Psoas muscle (tissue), 8 donors: ENCODE measurements around the gene TNFAIP2. TPM values are rescaled to one million over a fixed set of nuclear protein-coding genes. Genes with fewer than 3 reads are reported as not detected.

Source experiments
- ATAC-seq, 4 donors: fragments of 200-7000 bp; cut with Tn5 transposase; one replicate each; pipeline ENCODE4 v1.9.1; 2020; ENCODE audit warnings: moderate library complexity in 3 of 4, mild to moderate bottlenecking in 2 of 4
- DNase-seq, 2 donors: peaks; one replicate each; pipeline ENCODE4 v3.0.0-alpha.2; 2020
- H3K27ac ChIP-seq: fragments of 200-600 bp; one replicate; pipeline ENCODE4 v1.8.0; 2022
- H3K27me3 ChIP-seq, 3 donors: fragments of 200-600 bp in 1 of 3; one replicate each; pipeline versions ENCODE4 v1.6.1 to v1.8.0; 2013 to 2022; ENCODE audit warnings: low read length in 2 of 3, mild to moderate bottlenecking in 2 of 3, moderate library complexity in 1 of 3; ENCODE audit not compliant: insufficient read depth in 3 of 3
- H3K36me3 ChIP-seq, 2 donors: fragments of 200-600 bp in 1 of 2; one replicate each; pipeline versions ENCODE4 v1.6.1 to v1.8.0; 2013 to 2022; ENCODE audit warnings: low read depth in 1 of 2, mild to moderate bottlenecking in 1 of 2, moderate library complexity in 1 of 2; ENCODE audit not compliant: insufficient read depth in 1 of 2
- H3K4me1 ChIP-seq: fragments of 200-600 bp; one replicate; pipeline ENCODE4 v1.8.0; 2022
- H3K4me3 ChIP-seq: fragments of 200-600 bp; one replicate; pipeline ENCODE4 v1.8.0; 2022; ENCODE audit warnings: mild to moderate bottlenecking
- H3K9me3 ChIP-seq: fragments of 200-600 bp; one replicate; pipeline ENCODE4 v1.8.0; 2022
- WGBS, 3 donors: extraction: QIAGEN DNeasy Blood & Tissue Kit; methylation state at CpG; one replicate each; pipeline versions ENCODE4 v1.1.6 to v1.1.7; 2013; 5-methylcytosine and 5-hydroxymethylcytosine counted together
- intact Hi-C, 2 donors: fragments of 100-400 bp; cut with DNase I; formaldehyde crosslinking; loops; one replicate each; pipeline versions ENCODE4 v1.11.0 to v1.14.2; 2022
- polyA plus RNA-seq, 3 donors: library from polyadenylated mRNA; stranded (reverse); fragments of 200-250 nt; gene quantifications; one replicate each; pipeline ENCODE4 v1.2.3, GENCODE V29; 2013
- total RNA-seq, 4 donors: library from RNA; stranded (reverse); fragmentation: NEBNext Ultra II Directional in 2 of 4; extraction: Animal tissue kit (Norgen Biotek cat#: 25700) in 2 of 4; gene quantifications; one replicate each; pipeline versions ENCODE4 v1.2.1 to v1.2.4, GENCODE V29; 2021 to 2023
- TF ChIP-seq, protein P1 (sequence below): fragments of 200-600 bp; IDR thresholded peaks from one replicate; pipeline ENCODE4 v1.8.0; 2022; ENCODE audit warnings: antibody characterized with exemption
- donor health status: healthy with polysubstance abuse.
- donor health status: DM: no; HTN: no; CAD: no; lungs with moderate emphysema.
- donor health status: Bipolar disorder and iron deficiency.
- donor health status: healthy.
- donor health status: DM: yes; HTN: yes; CAD: no.
- donor health status: DM: no; HTN: no; CAD: no.
- donor health status: DM: no; HTN: no; CAD: no.
- donor health status: DM: yes; HTN: yes; CAD: no.

Gene TNFAIP2
- total and polyA plus RNA-seq, 7 donors: 25.7 to 146 (median 39.9) TPM

DNA sequence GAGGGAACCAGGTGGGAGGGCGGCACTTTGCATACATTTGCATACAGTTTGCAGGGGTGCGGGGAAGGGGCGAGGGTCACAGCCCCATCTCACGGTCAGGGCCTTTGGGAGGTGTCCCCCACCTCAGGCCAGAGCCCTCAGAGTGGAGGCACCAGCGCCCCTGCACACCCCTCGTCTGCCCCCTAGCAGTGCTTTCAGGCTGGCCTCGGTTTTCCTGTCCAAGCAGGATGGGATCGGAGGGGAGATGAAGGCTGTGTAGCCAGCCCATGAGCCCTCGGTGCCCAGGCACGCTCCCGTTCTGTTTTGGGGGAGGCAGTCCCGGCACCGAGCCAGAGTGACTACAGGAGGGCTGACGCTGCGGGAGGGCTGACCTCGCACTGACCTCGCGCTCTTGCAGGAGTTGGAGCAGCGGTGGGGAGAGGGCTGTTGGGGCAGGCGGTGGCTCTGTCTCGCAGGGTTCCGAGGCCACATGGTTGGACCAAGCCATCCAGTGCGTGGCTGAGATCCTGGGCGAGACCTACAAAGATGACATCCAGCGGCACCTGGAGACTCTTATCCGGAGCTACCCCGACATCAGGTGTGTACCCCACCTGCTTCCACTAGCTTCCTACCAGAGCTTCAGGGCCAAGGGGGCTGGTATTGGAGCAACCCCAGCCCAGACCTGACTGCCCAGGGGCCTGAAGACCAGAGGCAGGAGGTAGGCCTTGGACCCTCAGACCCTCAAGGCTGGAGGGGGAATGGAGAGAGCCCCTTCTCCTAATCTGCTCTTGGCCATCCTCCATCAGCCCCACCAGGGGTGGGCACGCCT lies 15.1 kb upstream of the TNFAIP2 start:
- intact Hi-C loops: loop anchor here in 1 of 2 donors (2.0 to 5.0 kb wide), 2 partner anchors 79 to 185 kb away; no protein-coding TSS in a partner anchor
- Histone ChIP-seq H3K4me1 (peaks cover 48% of the 10 kb centered on the region), H3K9me3 (no peaks in the 10 kb centered on the region), H3K36me3 (no peaks in the 10 kb centered on the region), H3K27ac (peak overlapping the region; percentile 53), H3K27me3 (peaks cover 0 to 17% (median 4%) of the 10 kb centered on the region in 3 donors), H3K4me3 (no peak overlapping the region)
- TF ChIP-seq, protein P1, sequence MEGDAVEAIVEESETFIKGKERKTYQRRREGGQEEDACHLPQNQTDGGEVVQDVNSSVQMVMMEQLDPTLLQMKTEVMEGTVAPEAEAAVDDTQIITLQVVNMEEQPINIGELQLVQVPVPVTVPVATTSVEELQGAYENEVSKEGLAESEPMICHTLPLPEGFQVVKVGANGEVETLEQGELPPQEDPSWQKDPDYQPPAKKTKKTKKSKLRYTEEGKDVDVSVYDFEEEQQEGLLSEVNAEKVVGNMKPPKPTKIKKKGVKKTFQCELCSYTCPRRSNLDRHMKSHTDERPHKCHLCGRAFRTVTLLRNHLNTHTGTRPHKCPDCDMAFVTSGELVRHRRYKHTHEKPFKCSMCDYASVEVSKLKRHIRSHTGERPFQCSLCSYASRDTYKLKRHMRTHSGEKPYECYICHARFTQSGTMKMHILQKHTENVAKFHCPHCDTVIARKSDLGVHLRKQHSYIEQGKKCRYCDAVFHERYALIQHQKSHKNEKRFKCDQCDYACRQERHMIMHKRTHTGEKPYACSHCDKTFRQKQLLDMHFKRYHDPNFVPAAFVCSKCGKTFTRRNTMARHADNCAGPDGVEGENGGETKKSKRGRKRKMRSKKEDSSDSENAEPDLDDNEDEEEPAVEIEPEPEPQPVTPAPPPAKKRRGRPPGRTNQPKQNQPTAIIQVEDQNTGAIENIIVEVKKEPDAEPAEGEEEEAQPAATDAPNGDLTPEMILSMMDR: no peak
- no peak for ATAC-seq
- DNase-seq: no peak
- WGBS, 3 donors: 76 to 81% (median 77%) methylated on average over 26 to 28 of the region's 28 CpGs

DNA sequence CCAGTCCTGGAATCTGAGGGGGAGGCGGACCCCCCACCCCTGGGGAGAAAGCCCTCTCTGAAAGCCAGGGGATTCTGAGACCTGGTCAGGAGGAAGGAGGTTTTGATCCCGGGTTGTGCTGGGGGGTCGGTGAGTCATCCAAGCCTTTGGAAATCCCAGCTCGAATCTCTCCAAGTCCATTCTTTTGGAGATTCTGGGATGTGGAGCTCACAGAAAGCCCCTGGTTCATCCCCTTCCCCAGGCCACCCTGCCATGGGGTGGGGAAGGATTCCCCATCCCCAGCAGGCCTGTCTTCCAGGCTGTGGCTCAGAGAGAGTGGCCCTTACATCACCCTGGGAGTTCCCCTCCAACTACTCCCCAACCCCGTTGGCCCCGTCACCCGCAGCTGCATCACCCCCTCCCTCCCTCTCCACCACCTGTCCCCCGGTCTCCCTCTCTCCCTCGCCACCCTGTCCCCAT lies 14.5 kb upstream of the TNFAIP2 start:
- DNase-seq: peak; percentile 59 to 76
- peaks cover 45% of the 10 kb centered on the region for H3K4me1 ChIP-seq
- peaks cover 0 to 11% (median 4%) of the 10 kb centered on the region in 3 donors for H3K27me3 ChIP-seq
- WGBS, 3 donors: 21 to 35% (median 31%) methylated on average over 7 to 9 of the region's 9 CpGs
- ATAC-seq: peak in 2 of 4 donors; percentile 33 to 52
- TF ChIP-seq, protein P1: no peak
- no peaks in the 10 kb centered on the region for H3K36me3 ChIP-seq
- intact Hi-C loops: loop anchor here in 1 of 2 donors (5.0 kb wide), 1 partner anchor 79 kb away; no protein-coding TSS in a partner anchor
- H3K9me3 ChIP-seq: no peaks in the 10 kb centered on the region
- H3K4me3 ChIP-seq: no peak overlapping the region
- peak overlapping the region; percentile 53 for H3K27ac ChIP-seq

DNA sequence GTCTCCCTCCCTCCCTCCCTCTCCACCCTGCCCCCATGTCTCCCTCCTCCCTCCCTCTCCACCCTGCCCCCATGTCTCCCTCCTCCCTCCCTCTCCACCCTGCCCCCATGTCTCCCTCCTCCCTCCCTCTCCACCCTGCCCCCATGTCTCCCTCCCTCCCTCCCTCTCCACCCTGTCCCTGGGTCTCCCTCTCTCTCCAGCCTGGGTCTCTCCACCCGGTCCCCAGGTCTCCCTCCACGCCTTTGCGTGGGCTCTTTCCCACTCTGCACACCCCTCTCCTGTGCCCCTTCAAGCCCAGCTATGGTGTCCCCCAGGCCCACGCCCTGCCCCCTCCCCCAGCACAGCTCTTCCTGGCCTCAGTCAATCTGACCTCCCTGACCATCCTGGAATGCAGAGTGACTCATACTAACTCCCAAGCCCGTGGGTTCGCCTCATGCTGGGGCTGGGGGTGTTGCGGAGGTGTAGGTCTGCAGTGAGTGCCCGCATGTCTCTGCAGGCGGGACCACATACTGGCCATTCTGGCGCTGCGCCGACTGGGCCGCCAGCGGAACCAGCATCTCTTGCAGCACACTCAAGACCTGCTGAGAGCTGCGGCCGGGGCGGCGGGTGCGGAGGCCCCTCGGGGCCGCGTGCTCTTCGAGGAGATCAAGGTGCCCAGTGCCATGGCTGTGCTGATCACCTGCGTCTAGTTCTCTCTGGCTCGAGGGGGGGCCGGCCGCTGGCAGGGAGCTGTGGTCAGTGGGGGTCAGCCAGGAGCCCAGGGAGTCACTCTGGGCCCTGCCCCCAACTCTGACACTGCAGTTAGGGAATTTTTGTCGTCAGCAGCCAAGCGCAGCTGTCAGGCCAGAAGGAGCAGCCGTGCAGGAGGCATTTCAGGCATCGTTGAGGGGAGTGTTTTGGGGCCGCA lies 13.5 kb upstream of the TNFAIP2 start:
- Histone ChIP-seq H3K4me1 (peaks cover 39% of the 10 kb centered on the region), H3K4me3 (peak overlapping the region; percentile 44), H3K27ac (peak overlapping the region; percentile 89), H3K36me3 (no peaks in the 10 kb centered on the region), H3K27me3 (peaks cover 0 to 1% (median 0%) of the 10 kb centered on the region in 3 donors), H3K9me3 (no peaks in the 10 kb centered on the region)
- TF ChIP-seq, protein P1: no peak
- DNase-seq: peak; percentile 78 to 82
- ATAC-seq: peak; percentile 72 to 85 (median 80)
- 14 to 26% (median 18%) methylated on average over 30 to 32 of the region's 32 CpGs for WGBS, 3 donors
- intact Hi-C loops: loop anchor here in 1 of 2 donors (5.0 kb wide), 1 partner anchor 78 kb away; no protein-coding TSS in a partner anchor

DNA sequence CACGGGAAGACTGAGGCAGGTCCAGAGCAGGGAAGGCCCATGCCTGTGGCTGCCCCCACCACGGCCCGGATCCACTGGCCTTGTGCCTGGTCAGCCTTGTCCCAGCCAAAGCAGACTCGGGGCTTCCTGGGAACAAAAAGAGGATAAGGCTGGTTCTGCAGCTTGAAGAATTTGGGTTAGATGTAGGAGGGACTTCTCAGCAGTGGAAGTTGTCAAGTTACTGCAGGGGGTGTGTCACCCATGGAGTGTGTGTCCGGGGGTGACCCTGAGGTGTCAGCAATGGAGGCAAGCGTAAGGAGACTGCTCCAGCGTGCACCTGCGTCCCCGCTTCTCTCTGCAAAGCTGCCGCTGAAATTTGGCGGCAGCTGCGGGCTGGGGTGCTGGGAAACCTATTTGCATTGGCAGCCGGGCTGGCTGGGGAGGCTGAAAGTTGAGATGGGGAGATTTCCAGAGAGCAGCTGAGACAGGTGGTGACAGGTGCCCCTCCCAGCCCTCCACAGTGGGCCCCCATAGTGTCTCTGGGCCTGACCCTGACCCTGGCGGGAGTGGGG lies 12.5 kb upstream of the TNFAIP2 start:
- peak overlapping the region; percentile 44 for H3K4me3 ChIP-seq
- peak in 1 of 2 donors; percentile 54 for DNase-seq

More for the DNA sequence above, 12.5 kb upstream of the TNFAIP2 start:
- H3K27ac ChIP-seq: peak overlapping the region; percentile 89
- H3K36me3 ChIP-seq: no peaks in the 10 kb centered on the region
- intact Hi-C loops: no loop called here
- peak; percentile 62 to 80 (median 74) for ATAC-seq
- H3K4me1 ChIP-seq: peaks cover 36% of the 10 kb centered on the region
- WGBS, 3 donors: 17 to 28% (median 18%) methylated on average over 14 of the region's 14 CpGs
- TF ChIP-seq, protein P1: no peak
- no peaks in the 10 kb centered on the region for H3K27me3 ChIP-seq
- H3K9me3 ChIP-seq: no peaks in the 10 kb centered on the region
